Epithelial cell of proximal tubule (primary cell): ENCODE measurements around the gene NUP50. TPM values are rescaled to one million over a fixed set of nuclear protein-coding genes. Genes with fewer than 3 reads are reported as not detected.

Source experiments
- DNase-seq: peaks from one replicate; pipeline ENCODE4 v3.0.0-alpha.2; 2011; ENCODE audit warnings: low read depth
- H3K4me3 ChIP-seq: 2 replicates; pipeline ENCODE4 v1.5.1; 2011; ENCODE audit warnings: low read depth, mild to moderate bottlenecking, low read length
- CTCF ChIP-seq: conservative IDR thresholded peaks from 2 replicates; pipeline ENCODE4 v1.5.1; 2012; ENCODE audit warnings: low read depth, mild to moderate bottlenecking, low read length
- total RNA-seq: library from RNA; depleted of rRNA; stranded (reverse); fragments of >200 nt; gene quantifications from 2 replicates; pipeline ENCODE4 v1.2.3, GENCODE V29; 2015

Gene NUP50
- total RNA-seq, 1 donor from 2014 or later: 60.8 TPM

- H3K4me3 ChIP-seq: no peak overlapping the region
- TF ChIP-seq CTCF: no peak
- no peak for DNase-seq
Observed at GRCh38 chr22:45221201-45221600, 57.5 kb downstream of the NUP50 start.

GRCh38 chr22:45223304-45224117 lies 59.8 kb downstream of the NUP50 start:
- no peak for DNase-seq
- no peak for TF ChIP-seq CTCF

GRCh38 chr22:45224331-45224730 lies 60.6 kb downstream of the NUP50 start:
- no peak overlapping the region for H3K4me3 ChIP-seq
- TF ChIP-seq CTCF: no peak
- DNase-seq: no peak

More at GRCh38 chr22:45223304-45224117, 59.8 kb downstream of the NUP50 start:
- no peak overlapping the region for H3K4me3 ChIP-seq

GRCh38 chr22:45224988-45225731 lies 61.4 kb downstream of the NUP50 start:
- no peak for TF ChIP-seq CTCF
- DNase-seq: no peak

GRCh38 chr22:45225732-45226502 lies 62.2 kb downstream of the NUP50 start:
- DNase-seq: no peak
- H3K4me3 ChIP-seq: no peak overlapping the region
- TF ChIP-seq CTCF: no peak

More at GRCh38 chr22:45224988-45225731, 61.4 kb downstream of the NUP50 start:
- no peak overlapping the region for H3K4me3 ChIP-seq

- no peak for DNase-seq
- H3K4me3 ChIP-seq: no peak overlapping the region
- no peak for TF ChIP-seq CTCF
Observed at GRCh38 chr22:45226503-45227186, 62.9 kb downstream of the NUP50 start.
